Measurements from ENCODE around the gene ELOF1. TPM values are rescaled to one million over a fixed set of nuclear protein-coding genes. Genes with fewer than 3 reads are reported as not detected.
"Not testable (repeated sequence)": the region's sequence is repeated elsewhere in the genome, so short reads cannot be mapped to it uniquely, and the experiment has no call there.

Gene ELOF1
- total RNA-seq, 2 experiments from 2014 or later: 52.2 to 53.9 TPM

- no peaks in the 10 kb centered on the region for H3K36me3 Mint-ChIP-seq (ENCODE audit: low read depth)
- H3K9me3 Mint-ChIP-seq: no peaks in the 10 kb centered on the region
- no peaks in the 10 kb centered on the region for H3K27me3 Mint-ChIP-seq
- DNase-seq: peak; percentile 49
- peaks cover 36% of the 10 kb centered on the region for H3K4me1 Mint-ChIP-seq
- H3K27ac Mint-ChIP-seq: peak overlapping the region; percentile 99
- CTCF ChIA-PET: interaction anchor here (0.6 to 2.8 kb wide), 3 partner anchors 10 to 46 kb away, joined by 3 to 8 read pairs (median 8); no protein-coding TSS in a partner anchor
- peak overlapping the region; percentile 51 for H3K4me3 Mint-ChIP-seq
- POLR2A ChIA-PET: interaction anchor here (1.3 kb wide), 1 partner anchor 201 kb away, joined by 5 read pairs; no protein-coding TSS in a partner anchor
These were observed 22.7 kb upstream of the ELOF1 start for GRCh38 chr19:11581740-11582139.

GRCh38 chr19:11580116-11580515 is 21.1 kb upstream of the ELOF1 start:
- no peak for DNase-seq
- no peaks in the 10 kb centered on the region for H3K9me3 Mint-ChIP-seq
- H3K4me3 Mint-ChIP-seq: no peak overlapping the region
- ChIA-PET CTCF (interaction anchor here (0.6 to 2.5 kb wide), 9 partner anchors 11 to 83 kb away, joined by 3 to 10 read pairs (median 3); partner anchors contain the start of genes CNN1 and ELOF1), POLR2A (no interaction called here)
- H3K27me3 Mint-ChIP-seq: no peaks in the 10 kb centered on the region
- peaks cover 2% of the 10 kb centered on the region for H3K36me3 Mint-ChIP-seq (ENCODE audit: low read depth)
- H3K27ac Mint-ChIP-seq: peak overlapping the region; percentile 25
- peaks cover 31% of the 10 kb centered on the region for H3K4me1 Mint-ChIP-seq

- Mint-ChIP-seq H3K27me3 (no peaks in the 10 kb centered on the region), H3K9me3 (no peaks in the 10 kb centered on the region), H3K36me3 (ENCODE audit: low read depth) (peaks cover 2% of the 10 kb centered on the region), H3K27ac (peak overlapping the region; percentile 76), H3K4me3 (peak overlapping the region; percentile 71), H3K4me1 (peaks cover 35% of the 10 kb centered on the region)
- peak; percentile 37 for DNase-seq
- ChIA-PET CTCF (interaction anchor here (0.8 to 2.5 kb wide), 6 partner anchors 9 to 96 kb away, joined by 3 to 10 read pairs (median 4); no protein-coding TSS in a partner anchor), POLR2A (no interaction called here)
These were observed 19.5 kb upstream of the ELOF1 start for GRCh38 chr19:11578258-11579142.

GRCh38 chr19:11577451-11578257 is 18.6 kb upstream of the ELOF1 start, which contains the start of gene ACP5:
ACP5 (minus strand) TSS chr19:11577645; CDS start chr19:11577317, 328 bp downstream.
- Mint-ChIP-seq H3K27ac (peak within 1 kb of the TSS; percentile 36), H3K27me3 (no peaks in the 10 kb centered on the region), H3K4me1 (peaks cover 35% of the 10 kb centered on the region), H3K9me3 (no peaks in the 10 kb centered on the region), H3K36me3 (ENCODE audit: low read depth) (peaks cover 2% of the 10 kb centered on the region), H3K4me3 (peak within 1 kb of the TSS; percentile 71)
- ChIA-PET POLR2A (no interaction called here), CTCF (interaction anchor here (0.5 to 2.5 kb wide), 3 partner anchors 9 to 141 kb away, joined by 3 to 10 read pairs (median 3); no protein-coding TSS in a partner anchor)
- no peak for DNase-seq

GRCh38 chr19:11576227-11576626 is 17.2 kb upstream of the ELOF1 start:
- H3K36me3 Mint-ChIP-seq (ENCODE audit: low read depth): peaks cover 2% of the 10 kb centered on the region
- no peak overlapping the region for H3K27ac Mint-ChIP-seq
- H3K4me3 Mint-ChIP-seq: no peak overlapping the region
- ChIA-PET CTCF (interaction anchor here (0.6 to 2.5 kb wide), 5 partner anchors 12 to 713 kb away, joined by 3 to 8 read pairs (median 5); no protein-coding TSS in a partner anchor), POLR2A (no interaction called here)
- no peak for DNase-seq
- H3K27me3 Mint-ChIP-seq: no peaks in the 10 kb centered on the region
- H3K4me1 Mint-ChIP-seq: peaks cover 26% of the 10 kb centered on the region
- no peaks in the 10 kb centered on the region for H3K9me3 Mint-ChIP-seq

GRCh38 chr19:11574689-11575088 is 15.7 kb upstream of the ELOF1 start:
- H3K4me1 Mint-ChIP-seq: peaks cover 17% of the 10 kb centered on the region
- H3K27me3 Mint-ChIP-seq: no peaks in the 10 kb centered on the region
- DNase-seq: no peak
- no peak overlapping the region for H3K27ac Mint-ChIP-seq
- CTCF ChIA-PET: interaction anchor here (1.2 to 2.5 kb wide), 4 partner anchors 11 to 38 kb away, joined by 3 to 8 read pairs (median 4); no protein-coding TSS in a partner anchor
- POLR2A ChIA-PET: no interaction called here
- peaks cover 2% of the 10 kb centered on the region for H3K36me3 Mint-ChIP-seq (ENCODE audit: low read depth)
- no peak overlapping the region for H3K4me3 Mint-ChIP-seq
- no peaks in the 10 kb centered on the region for H3K9me3 Mint-ChIP-seq

- peaks cover 15% of the 10 kb centered on the region for H3K4me1 Mint-ChIP-seq
- DNase-seq; POLR2A ChIA-PET; H3K27ac Mint-ChIP-seq; H3K9me3 Mint-ChIP-seq; H3K27me3 Mint-ChIP-seq; H3K36me3 Mint-ChIP-seq (ENCODE audit: low read depth); H3K4me3 Mint-ChIP-seq: not testable (repeated sequence)
- CTCF ChIA-PET: interaction anchor here (0.9 to 2.5 kb wide), 3 partner anchors 13 to 19 kb away, joined by 3 to 8 read pairs (median 4); no protein-coding TSS in a partner anchor
These were observed 14.7 kb upstream of the ELOF1 start for GRCh38 chr19:11573763-11574162.

- H3K4me3 Mint-ChIP-seq; DNase-seq; H3K36me3 Mint-ChIP-seq (ENCODE audit: low read depth); POLR2A ChIA-PET; H3K9me3 Mint-ChIP-seq; H3K27me3 Mint-ChIP-seq; H3K27ac Mint-ChIP-seq: not testable (repeated sequence)
- CTCF ChIA-PET: interaction anchor here (0.6 to 1.3 kb wide), 5 partner anchors 13 to 61 kb away, joined by 3 to 5 read pairs (median 3); partner anchors contain the start of gene ELOF1
- peaks cover 18% of the 10 kb centered on the region for H3K4me1 Mint-ChIP-seq
These were observed 14.3 kb upstream of the ELOF1 start for GRCh38 chr19:11573354-11573753.

GRCh38 chr19:11570039-11570462 is 11.0 kb upstream of the ELOF1 start:
- ChIA-PET CTCF (interaction anchor here (0.7 to 2.7 kb wide), 4 partner anchors 9 to 130 kb away, joined by 3 to 10 read pairs (median 3); no protein-coding TSS in a partner anchor), POLR2A (no interaction called here)
- H3K4me3 Mint-ChIP-seq: no peak overlapping the region
- no peaks in the 10 kb centered on the region for H3K27me3 Mint-ChIP-seq
- no peaks in the 10 kb centered on the region for H3K36me3 Mint-ChIP-seq (ENCODE audit: low read depth)
- no peak overlapping the region for H3K27ac Mint-ChIP-seq
- H3K4me1 Mint-ChIP-seq: peaks cover 19% of the 10 kb centered on the region
- no peak for DNase-seq
- H3K9me3 Mint-ChIP-seq: no peaks in the 10 kb centered on the region

- CTCF ChIA-PET: no interaction called here
- Mint-ChIP-seq H3K27me3 (no peaks in the 10 kb centered on the region), H3K27ac (no peak overlapping the region)
These were observed 7.1 kb upstream of the ELOF1 start for GRCh38 chr19:11566164-11566563.

GRCh38 chr19:11565649-11565980 is 6.6 kb upstream of the ELOF1 start:
- DNase-seq; H3K4me3 Mint-ChIP-seq; H3K9me3 Mint-ChIP-seq; H3K27me3 Mint-ChIP-seq; CTCF ChIA-PET; H3K27ac Mint-ChIP-seq; H3K36me3 Mint-ChIP-seq (ENCODE audit: low read depth); POLR2A ChIA-PET: not testable (repeated sequence)
- peaks cover 20% of the 10 kb centered on the region for H3K4me1 Mint-ChIP-seq

More at GRCh38 chr19:11566164-11566563, 7.1 kb upstream of the ELOF1 start:
- peaks cover 17% of the 10 kb centered on the region for H3K4me1 Mint-ChIP-seq
- no peaks in the 10 kb centered on the region for H3K36me3 Mint-ChIP-seq (ENCODE audit: low read depth)
- POLR2A ChIA-PET: no interaction called here
- no peak for DNase-seq
- H3K4me3 Mint-ChIP-seq: no peak overlapping the region
- H3K9me3 Mint-ChIP-seq: no peaks in the 10 kb centered on the region

- CTCF ChIA-PET: interaction anchor here (1.1 kb wide), 1 partner anchor 11 kb away, joined by 3 read pairs; no protein-coding TSS in a partner anchor
- peaks cover 28% of the 10 kb centered on the region for H3K4me1 Mint-ChIP-seq
- POLR2A ChIA-PET; H3K27me3 Mint-ChIP-seq; H3K4me3 Mint-ChIP-seq; H3K9me3 Mint-ChIP-seq; DNase-seq; H3K36me3 Mint-ChIP-seq (ENCODE audit: low read depth); H3K27ac Mint-ChIP-seq: not testable (repeated sequence)
These were observed 5.2 kb upstream of the ELOF1 start for GRCh38 chr19:11564082-11564807.

All from activated CD4-positive, alpha-beta T cell treated with anti-CD3 and anti-CD28 coated beads, Interleukin-2, amount 10 ng/mL, durations not matched to agents 7 days and 5 days (primary cell).